ENCODE measurements around the gene PJVK.

Gene PJVK

GRCh38 chr2:178491612-178492011 lies 40.4 kb downstream of the PJVK start:
- TF ChIP-seq CTCF (IDR thresholded peaks at IDR 0.05; ENCODE audit: low read depth, low read length, missing control alignments), result no peak
- DNase-seq (ENCODE audit: low read depth), result no peak
- no peak overlapping the region for H3K4me3 ChIP-seq (ENCODE audit: low read depth, low read length)

- TF ChIP-seq CTCF (IDR thresholded peaks at IDR 0.05; ENCODE audit: low read depth, low read length, missing control alignments), result no peak
- no peak overlapping the region for H3K4me3 ChIP-seq (ENCODE audit: low read depth, low read length)
- DNase-seq (ENCODE audit: low read depth), result no peak
Measured at GRCh38 chr2:178496049-178496448, 44.9 kb downstream of the PJVK start.

- TF ChIP-seq CTCF (IDR thresholded peaks at IDR 0.05; ENCODE audit: low read depth, low read length, missing control alignments), result no peak
- DNase-seq (ENCODE audit: low read depth), result no peak
- H3K4me3 ChIP-seq (ENCODE audit: low read depth, low read length), result no peak overlapping the region
Measured at GRCh38 chr2:178498137-178498536, 47.0 kb downstream of the PJVK start.

- DNase-seq (ENCODE audit: low read depth), result no peak
- no peak for TF ChIP-seq CTCF (IDR thresholded peaks at IDR 0.05; ENCODE audit: low read depth, low read length, missing control alignments)
- H3K4me3 ChIP-seq (ENCODE audit: low read depth, low read length), result no peak overlapping the region
Measured at GRCh38 chr2:178499640-178500039, 48.5 kb downstream of the PJVK start.

- no peak for TF ChIP-seq CTCF (IDR thresholded peaks at IDR 0.05; ENCODE audit: low read depth, low read length, missing control alignments)
- no peak overlapping the region for H3K4me3 ChIP-seq (ENCODE audit: low read depth, low read length)
- DNase-seq (ENCODE audit: low read depth), result no peak
Measured at GRCh38 chr2:178502751-178503150, 51.6 kb downstream of the PJVK start.

- TF ChIP-seq CTCF (IDR thresholded peaks at IDR 0.05; ENCODE audit: low read depth, low read length, missing control alignments), result no peak
- no peak overlapping the region for H3K4me3 ChIP-seq (ENCODE audit: low read depth, low read length)
Measured at GRCh38 chr2:178506101-178506500, 54.9 kb downstream of the PJVK start.

GRCh38 chr2:178506524-178506923 lies 55.3 kb downstream of the PJVK start:
- no peak overlapping the region for H3K4me3 ChIP-seq (ENCODE audit: low read depth, low read length)
- no peak for DNase-seq (ENCODE audit: low read depth)
- TF ChIP-seq CTCF (IDR thresholded peaks at IDR 0.05; ENCODE audit: low read depth, low read length, missing control alignments), result no peak

More at GRCh38 chr2:178506101-178506500, 54.9 kb downstream of the PJVK start:
- DNase-seq (ENCODE audit: low read depth), result no peak
